Kidney capillary endothelial cell (primary cell): Measurements from ENCODE around the gene LARP6.
A peak's percentile ranks its signal among the peaks of the same experiment; 100 is the strongest.

ENCODE experiments used
- DNase-seq: peaks from one replicate; pipeline ENCODE4 v3.0.0-alpha.2; 2018; ENCODE audit warnings: low spot score

The LARP6 gene

DNA sequence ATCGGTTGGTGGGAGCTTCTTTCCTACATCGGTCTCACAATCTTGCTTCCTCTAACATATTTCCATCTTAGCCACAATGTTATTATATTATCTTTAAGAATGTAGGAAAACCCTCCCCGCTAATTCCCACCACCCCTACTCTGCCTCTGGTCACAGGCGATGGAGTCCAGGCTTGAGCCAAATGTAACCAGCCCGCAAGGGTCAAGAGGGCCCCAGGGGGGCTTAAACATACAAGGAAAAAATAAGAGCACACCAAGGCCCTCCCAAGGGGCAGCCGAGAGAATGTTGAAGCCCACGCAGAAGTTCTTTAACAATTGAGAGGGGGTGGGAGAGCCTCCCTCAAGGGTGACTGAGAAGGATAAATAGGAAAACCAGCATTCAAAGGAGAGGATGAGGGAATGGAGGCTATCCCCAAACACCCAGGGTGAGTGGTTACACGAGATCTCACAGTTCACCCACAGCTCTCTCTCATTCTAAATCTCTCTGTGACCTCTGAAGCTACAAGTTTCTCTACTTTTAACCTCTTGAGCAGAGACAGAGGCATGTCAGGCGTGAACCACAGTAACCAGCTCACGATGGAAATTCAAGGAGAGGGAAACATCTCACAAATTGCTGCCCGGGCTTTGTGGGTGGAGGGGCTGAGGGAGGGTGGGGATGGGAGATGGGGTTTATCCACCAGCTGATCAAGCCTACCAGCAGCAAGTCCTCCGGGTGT, 59.2 kb downstream of the LARP6 start:
- no peak for DNase-seq

DNA sequence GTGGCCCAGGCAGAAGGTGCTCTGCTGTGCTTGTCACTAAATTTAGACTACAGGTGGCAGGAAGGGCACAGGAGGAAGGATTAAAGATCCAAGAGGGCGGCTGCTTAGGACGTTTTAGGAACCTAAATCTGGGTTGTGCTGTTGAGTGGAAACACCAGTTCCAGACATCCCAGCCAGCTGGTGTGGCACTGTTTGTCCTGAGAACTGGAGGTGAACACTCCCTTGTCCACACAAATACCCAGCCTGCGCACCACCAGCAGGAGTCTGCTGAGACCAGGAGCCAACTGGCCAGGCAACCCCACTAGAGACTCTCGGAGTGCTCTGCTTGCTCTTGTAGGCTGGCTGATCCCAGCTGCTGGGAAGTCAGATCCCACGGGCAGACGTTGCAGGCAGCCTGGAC, 60.3 kb downstream of the LARP6 start:
- no peak for DNase-seq

DNA sequence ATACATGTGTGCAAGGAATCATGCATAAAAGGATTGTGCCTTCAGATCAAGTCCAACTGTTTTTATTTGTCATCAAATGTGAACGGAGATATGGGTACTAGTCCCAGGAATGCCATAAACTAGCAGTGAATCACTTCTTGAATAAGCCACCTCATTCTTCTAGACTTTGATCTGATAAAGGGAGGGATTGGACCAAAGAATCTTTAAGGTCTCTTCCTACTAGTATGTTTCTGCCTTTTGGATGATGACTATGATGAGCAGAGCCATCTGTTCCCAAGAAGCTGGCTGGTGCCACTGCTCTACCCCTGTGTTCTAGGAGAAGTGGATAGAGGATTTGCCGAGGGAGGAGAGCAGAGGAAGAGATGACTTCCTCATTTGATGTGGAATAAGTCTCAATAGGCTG, 61.8 kb downstream of the LARP6 start:
- peak; percentile 82 for DNase-seq

DNA sequence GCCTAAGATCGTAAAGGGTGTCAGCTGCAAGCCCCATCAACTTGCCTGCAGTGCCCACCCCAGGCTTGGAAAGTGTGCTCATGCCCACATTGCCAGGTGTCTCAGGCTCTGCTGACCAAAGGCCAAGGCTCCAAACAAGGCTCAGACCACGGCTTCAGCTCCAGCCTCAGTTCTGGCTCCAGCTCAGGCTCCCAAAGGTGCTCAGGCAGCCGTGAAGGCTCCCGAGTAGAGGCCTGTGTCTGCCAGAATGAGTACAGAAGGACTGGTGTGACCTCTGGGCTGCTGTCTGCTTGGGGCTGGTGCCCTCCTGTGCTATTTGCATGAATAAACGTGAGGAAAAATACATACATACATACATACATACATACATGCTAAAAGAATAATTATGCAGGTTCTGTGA, 62.7 kb downstream of the LARP6 start:
- no peak for DNase-seq

DNA sequence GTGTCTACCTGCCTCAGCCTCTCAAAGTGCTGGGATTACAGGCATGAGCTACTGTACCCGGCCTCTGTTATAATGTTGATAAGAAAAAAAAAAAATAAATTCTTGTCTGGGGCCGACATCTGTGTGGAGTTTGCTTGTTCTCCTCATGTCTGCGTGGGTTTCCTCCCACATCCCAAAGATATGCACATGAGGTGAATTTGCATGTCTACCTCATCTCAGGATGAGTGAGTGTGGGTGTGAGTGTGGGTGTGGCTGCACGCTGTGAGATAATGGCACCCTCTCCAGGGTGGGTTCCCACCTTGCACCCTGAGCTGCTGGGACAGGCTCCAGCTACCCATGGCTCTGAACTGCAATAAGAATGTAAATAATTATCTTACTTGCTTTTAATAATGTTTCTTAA, 64.7 kb downstream of the LARP6 start:
- no peak for DNase-seq

DNA sequence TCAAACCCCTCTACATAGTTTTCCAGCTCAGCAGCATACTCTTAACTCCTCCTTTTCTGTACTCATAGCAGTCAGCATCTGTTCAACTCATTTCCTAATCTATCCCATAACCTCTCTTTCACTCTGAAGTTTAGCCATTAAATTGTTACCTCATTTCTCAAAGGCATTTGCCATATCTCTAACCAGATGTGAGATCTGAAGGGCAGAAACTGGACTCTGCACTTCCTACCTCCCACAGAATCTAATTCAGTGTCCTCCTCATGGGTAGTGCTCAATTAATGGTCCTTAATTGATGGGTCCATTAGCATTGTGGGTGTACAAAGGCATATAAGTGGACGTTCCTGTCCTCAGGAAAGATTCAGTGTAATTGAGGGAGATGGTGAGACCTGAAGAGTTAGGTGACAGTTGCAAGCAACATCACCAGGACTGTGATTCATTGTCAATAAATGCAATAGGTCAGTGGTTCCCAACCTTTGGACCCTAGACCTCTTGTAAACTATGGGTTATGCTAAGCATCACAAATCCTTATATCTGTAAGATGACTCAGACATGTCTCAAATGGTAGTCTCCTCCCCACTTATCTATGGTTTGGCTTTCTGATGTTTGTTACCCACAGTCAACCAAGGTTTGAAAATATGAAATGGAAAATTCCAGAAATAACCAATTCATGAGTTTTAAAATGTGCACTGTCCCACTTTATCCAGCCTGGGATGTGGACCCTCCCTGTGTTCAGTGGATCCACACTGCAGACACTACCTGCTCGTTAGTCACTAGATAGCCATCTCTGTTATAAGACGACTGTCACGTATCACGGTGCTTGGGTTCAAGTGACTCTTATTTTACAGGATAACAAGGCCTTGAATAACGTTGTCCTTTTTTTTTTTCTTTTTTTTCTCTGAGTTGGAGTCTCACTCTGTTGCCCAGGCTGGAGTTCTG, 65.6 kb downstream of the LARP6 start:
- DNase-seq = no peak

DNA sequence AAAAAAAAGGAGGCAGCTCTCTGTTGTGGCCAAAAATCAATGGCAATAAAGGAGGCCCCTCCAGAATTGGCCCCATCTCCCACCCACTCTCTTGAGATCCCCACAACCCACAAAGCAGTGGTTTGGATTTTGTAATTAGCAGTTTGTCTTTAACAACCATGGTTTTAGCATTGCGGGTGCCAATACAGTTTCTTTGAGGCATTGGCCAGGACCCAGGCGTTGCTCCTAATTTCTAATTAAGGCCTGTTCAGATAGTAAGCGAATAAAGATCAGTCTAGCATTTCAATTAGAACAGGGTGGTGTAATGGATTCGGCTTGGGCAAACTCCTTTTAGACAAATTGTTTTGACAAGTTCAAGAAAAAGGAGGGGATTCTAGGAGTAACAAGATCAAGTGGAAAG, 67.0 kb downstream of the LARP6 start:
- no peak for DNase-seq

DNA sequence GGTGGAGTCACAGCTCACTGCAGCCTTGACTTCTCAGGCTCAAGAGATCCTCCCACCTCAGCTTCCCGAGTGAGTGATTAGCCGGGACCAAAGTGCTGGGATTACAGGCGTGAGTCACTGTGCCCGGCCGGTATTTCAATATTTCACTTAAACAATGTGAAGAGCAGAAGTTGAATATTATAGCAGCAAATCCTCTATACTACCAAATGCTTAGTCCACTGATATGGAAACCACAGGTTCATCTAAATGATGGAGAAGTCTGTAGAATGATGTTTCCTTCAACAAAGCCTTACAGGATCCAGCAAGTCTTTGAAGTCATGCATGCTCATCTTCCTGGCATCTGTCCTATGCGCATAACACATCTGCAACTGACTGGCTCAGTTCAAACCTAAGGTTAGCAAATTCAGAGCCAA, 70.3 kb downstream of the LARP6 start:
- no peak for DNase-seq

DNA sequence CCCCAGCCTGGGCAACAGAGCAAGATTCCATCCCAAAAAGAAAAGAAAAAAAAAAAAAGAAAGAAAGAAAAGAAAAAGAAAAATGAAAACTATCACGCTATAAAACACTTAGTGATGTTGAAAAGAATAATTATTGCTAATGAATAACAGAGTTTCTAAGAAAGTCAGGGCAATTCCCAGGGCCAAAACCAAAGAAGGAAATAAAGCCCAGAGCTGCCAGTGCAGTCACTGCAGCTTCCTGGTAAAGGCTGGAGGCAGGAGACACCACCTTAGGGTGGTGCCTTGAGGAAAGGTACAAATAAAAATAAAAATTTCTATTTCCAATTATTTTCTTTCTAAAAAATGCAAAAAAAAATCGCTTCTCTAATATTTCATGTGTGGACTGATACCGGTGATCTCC, 70.9 kb downstream of the LARP6 start:
- no peak for DNase-seq

DNA sequence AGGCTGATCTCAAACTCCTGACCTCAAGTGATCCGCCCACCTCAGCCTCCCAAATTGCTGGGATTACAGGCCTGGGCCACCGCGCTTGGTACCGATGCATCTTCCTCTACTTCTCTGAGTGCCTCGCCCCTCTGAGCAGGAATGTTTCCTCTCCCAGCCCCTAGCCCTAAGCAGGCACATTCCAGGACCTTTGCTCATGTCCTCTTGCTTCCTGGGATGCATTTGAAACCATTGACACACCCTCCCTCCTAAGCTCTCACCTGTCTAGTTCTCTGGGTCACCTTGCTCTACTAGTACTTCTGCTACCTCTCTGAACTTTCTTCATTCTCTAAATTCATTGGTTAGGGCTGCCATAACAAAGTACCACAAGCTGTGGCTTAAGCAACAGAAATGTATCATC, 72.7 kb downstream of the LARP6 start:
- DNase-seq = no peak
